ENCODE data around the gene OR4D2.

GRCh38 chr17:58193641-58194255 is 27.0 kb downstream of the OR4D2 start:
- TF ChIP-seq FOXM1 (IDR thresholded peaks at IDR 0.05; ENCODE audit: borderline replicate concordance, low read depth) (no peak), YY1 (IDR thresholded peaks at IDR 0.05; ENCODE audit: low read depth) (no peak), RAD21 (IDR thresholded peaks at IDR 0.05; ENCODE audit: low read depth) (no peak), EP300 (IDR thresholded peaks at IDR 0.05; ENCODE audit: borderline replicate concordance) (no peak), TAF1 (IDR thresholded peaks at IDR 0.05; ENCODE audit: low read depth) (no peak)

Measured in Ishikawa (cell line).